ENCODE measurements around the gene QPCTL.

The QPCTL gene

DNA sequence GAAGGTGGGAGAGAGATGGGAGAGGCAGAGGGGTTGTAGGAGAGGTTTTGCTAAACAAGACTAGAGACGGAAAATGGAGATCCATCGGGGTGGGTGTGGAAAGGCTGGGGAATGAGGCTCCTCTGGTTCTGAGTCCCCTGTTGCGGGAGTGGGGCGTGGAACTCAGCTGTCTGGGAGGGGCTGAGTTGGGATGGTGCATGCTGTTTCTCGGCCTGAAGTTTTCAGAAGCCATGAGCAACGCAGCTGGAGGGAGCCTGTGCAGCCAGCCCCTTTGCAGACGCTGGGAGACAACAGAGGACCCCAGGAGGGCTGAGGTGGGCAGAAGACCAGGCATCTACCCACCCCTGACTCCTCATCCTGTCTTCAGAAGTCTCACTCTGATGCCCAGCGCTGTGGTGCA is 31.8 kb upstream of the QPCTL start:
- no peak overlapping the region for H3K18ac ChIP-seq (ENCODE audit: low read length)
- no peak overlapping the region for H4K8ac ChIP-seq (ENCODE audit: low read depth, low read length)
- H2AFZ ChIP-seq (ENCODE audit: insufficient read depth, low read length, poor library complexity) = no peak overlapping the region
- H3K27me3 ChIP-seq (ENCODE audit: insufficient read depth, low read length) = no peaks in the 10 kb centered on the region
- H4K12ac ChIP-seq (ENCODE audit: low read depth, low read length) = no peak overlapping the region
- H4K91ac ChIP-seq (ENCODE audit: low read depth, low read length) = no peak overlapping the region
- no peak overlapping the region for H2BK12ac ChIP-seq (ENCODE audit: low read length)
- H3K14ac ChIP-seq (ENCODE audit: low read length) = no peak overlapping the region
- peak in 1 of 2 donors; percentile 41 for DNase-seq
- no peaks in the 10 kb centered on the region for H3K36me3 ChIP-seq (ENCODE audit: control insufficient read depth in 1 of 2, insufficient read depth in 2 of 2, low read length in 2 of 2)
- no peak overlapping the region for H3K27ac ChIP-seq (ENCODE audit: low read depth, low read length)
- H3K4ac ChIP-seq (ENCODE audit: low read depth, low read length) = no peak overlapping the region
- H2BK5ac ChIP-seq (ENCODE audit: low read depth, low read length, poor library complexity) = no peak overlapping the region
- H3K4me2 ChIP-seq (ENCODE audit: low read length) = no peak overlapping the region
- no peak overlapping the region for H2BK120ac ChIP-seq (ENCODE audit: insufficient read depth, low read length, poor library complexity)
- no peaks in the 10 kb centered on the region for H3K79me2 ChIP-seq (ENCODE audit: control insufficient read depth, insufficient read depth, low read length, poor library complexity)
- H3K9me3 ChIP-seq (ENCODE audit: insufficient read depth, low read depth, low read length) = peaks cover 3% of the 10 kb centered on the region
- H3K4me3 ChIP-seq (ENCODE audit: low read depth, low read length) = no peak overlapping the region
- no peak overlapping the region for H3K9ac ChIP-seq (ENCODE audit: low read length)
- H2AK5ac ChIP-seq (ENCODE audit: low read length) = no peak overlapping the region
- H3K23ac ChIP-seq (ENCODE audit: low read length) = no peak overlapping the region
- peaks cover 0 to 2% of the 10 kb centered on the region in 2 experiments for H3K4me1 ChIP-seq (ENCODE audit: control insufficient read depth in 1 of 2, insufficient read depth in 2 of 2, low read length in 2 of 2)
- no peaks in the 10 kb centered on the region for H3K79me1 ChIP-seq (ENCODE audit: low read length)
- WGBS (ENCODE audit: extremely low coverage, insufficient coverage, insufficient read length) = no CpG with 5 or more reads among the region's 8 CpGs

DNA sequence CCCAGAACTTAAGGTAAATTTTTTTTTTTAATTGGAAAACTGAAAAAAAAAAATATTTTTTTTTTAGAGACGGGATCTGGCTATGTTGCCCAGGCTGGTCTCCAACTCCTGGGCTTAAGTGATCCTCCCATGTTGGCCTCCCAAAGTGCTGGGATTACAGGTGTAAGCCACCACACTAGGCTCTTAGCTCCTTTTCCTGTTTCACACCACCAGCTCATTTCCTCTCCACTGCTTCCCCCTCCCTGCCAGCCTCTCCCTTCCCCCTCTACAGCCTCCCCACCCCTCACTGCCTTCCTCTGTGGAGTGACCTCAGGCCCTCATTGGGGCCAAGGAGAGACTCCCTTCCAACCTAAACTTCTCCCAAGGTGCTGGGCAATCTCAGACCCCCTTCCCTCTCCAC is 28.7 kb upstream of the QPCTL start:
- Histone ChIP-seq H2BK120ac (ENCODE audit: insufficient read depth, low read length, poor library complexity) (no peak overlapping the region), H3K4ac (ENCODE audit: low read depth, low read length) (no peak overlapping the region), H4K8ac (ENCODE audit: low read depth, low read length) (no peak overlapping the region), H3K23ac (ENCODE audit: low read length) (no peak overlapping the region), H2BK5ac (ENCODE audit: low read depth, low read length, poor library complexity) (no peak overlapping the region), H3K4me2 (ENCODE audit: low read length) (no peak overlapping the region), H3K36me3 (ENCODE audit: control insufficient read depth in 1 of 2, insufficient read depth in 2 of 2, low read length in 2 of 2) (no peaks in the 10 kb centered on the region), H3K9ac (ENCODE audit: low read length) (no peak overlapping the region), H3K14ac (ENCODE audit: low read length) (no peak overlapping the region), H3K79me2 (ENCODE audit: control insufficient read depth, insufficient read depth, low read length, poor library complexity) (no peaks in the 10 kb centered on the region), H2AFZ (ENCODE audit: insufficient read depth, low read length, poor library complexity) (no peak overlapping the region), H3K18ac (ENCODE audit: low read length) (no peak overlapping the region), H3K27me3 (ENCODE audit: insufficient read depth, low read length) (peaks cover 7% of the 10 kb centered on the region), H4K91ac (ENCODE audit: low read depth, low read length) (no peak overlapping the region), H3K4me3 (ENCODE audit: low read depth, low read length) (no peak overlapping the region), H2AK5ac (ENCODE audit: low read length) (no peak overlapping the region), H2BK12ac (ENCODE audit: low read length) (no peak overlapping the region), H4K12ac (ENCODE audit: low read depth, low read length) (no peak overlapping the region), H3K27ac (ENCODE audit: low read depth, low read length) (no peak overlapping the region), H3K4me1 (ENCODE audit: control insufficient read depth in 1 of 2, insufficient read depth in 2 of 2, low read length in 2 of 2) (peaks cover 8% of the 10 kb centered on the region in 2 experiments), H3K9me3 (ENCODE audit: insufficient read depth, low read depth, low read length) (peaks cover 3% of the 10 kb centered on the region), H3K79me1 (ENCODE audit: low read length) (no peaks in the 10 kb centered on the region)
- no CpG with 5 or more reads among the region's 1 CpG for WGBS (ENCODE audit: extremely low coverage, insufficient coverage, insufficient read length)
- no peak for DNase-seq

DNA sequence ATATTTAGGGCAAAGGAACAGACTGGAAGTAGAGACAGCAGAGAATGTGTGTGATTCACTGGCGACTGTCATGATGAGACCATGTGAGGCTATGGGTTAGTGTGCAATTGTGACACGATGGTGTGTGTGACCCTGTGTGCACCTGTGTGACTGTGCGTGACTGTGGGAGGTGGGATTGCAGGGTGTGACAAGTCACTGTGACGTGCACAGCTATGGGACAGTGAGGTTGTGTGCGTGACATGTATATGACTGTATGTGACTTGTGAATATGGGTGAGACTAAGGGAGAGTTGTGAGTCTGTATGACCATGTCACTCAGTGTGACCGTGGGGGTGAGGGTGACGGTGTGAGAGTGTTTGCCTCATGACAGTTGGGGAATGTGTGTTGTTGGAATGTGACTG is 27.9 kb upstream of the QPCTL start:
- Histone ChIP-seq H3K36me3 (ENCODE audit: control insufficient read depth in 1 of 2, insufficient read depth in 2 of 2, low read length in 2 of 2) (no peaks in the 10 kb centered on the region), H3K27me3 (ENCODE audit: insufficient read depth, low read length) (peaks cover 10% of the 10 kb centered on the region), H3K18ac (ENCODE audit: low read length) (no peak overlapping the region), H3K79me2 (ENCODE audit: control insufficient read depth, insufficient read depth, low read length, poor library complexity) (no peaks in the 10 kb centered on the region), H3K9ac (ENCODE audit: low read length) (no peak overlapping the region), H3K14ac (ENCODE audit: low read length) (no peak overlapping the region), H2BK12ac (ENCODE audit: low read length) (no peak overlapping the region), H3K4me3 (ENCODE audit: low read depth, low read length) (peak overlapping the region; percentile 25), H2BK5ac (ENCODE audit: low read depth, low read length, poor library complexity) (no peak overlapping the region), H3K4me1 (ENCODE audit: control insufficient read depth in 1 of 2, insufficient read depth in 2 of 2, low read length in 2 of 2) (peaks cover 8 to 12% of the 10 kb centered on the region in 2 experiments), H3K4ac (ENCODE audit: low read depth, low read length) (no peak overlapping the region), H4K12ac (ENCODE audit: low read depth, low read length) (no peak overlapping the region), H3K9me3 (ENCODE audit: insufficient read depth, low read depth, low read length) (peaks cover 3% of the 10 kb centered on the region), H2AFZ (ENCODE audit: insufficient read depth, low read length, poor library complexity) (no peak overlapping the region), H2AK5ac (ENCODE audit: low read length) (no peak overlapping the region), H3K27ac (ENCODE audit: low read depth, low read length) (no peak overlapping the region), H3K4me2 (ENCODE audit: low read length) (no peak overlapping the region), H3K23ac (ENCODE audit: low read length) (peak overlapping the region; percentile 23), H4K8ac (ENCODE audit: low read depth, low read length) (no peak overlapping the region), H4K91ac (ENCODE audit: low read depth, low read length) (no peak overlapping the region), H3K79me1 (ENCODE audit: low read length) (no peaks in the 10 kb centered on the region), H2BK120ac (ENCODE audit: insufficient read depth, low read length, poor library complexity) (no peak overlapping the region)
- DNase-seq = no peak
- no CpG with 5 or more reads among the region's 7 CpGs for WGBS (ENCODE audit: extremely low coverage, insufficient coverage, insufficient read length)

DNA sequence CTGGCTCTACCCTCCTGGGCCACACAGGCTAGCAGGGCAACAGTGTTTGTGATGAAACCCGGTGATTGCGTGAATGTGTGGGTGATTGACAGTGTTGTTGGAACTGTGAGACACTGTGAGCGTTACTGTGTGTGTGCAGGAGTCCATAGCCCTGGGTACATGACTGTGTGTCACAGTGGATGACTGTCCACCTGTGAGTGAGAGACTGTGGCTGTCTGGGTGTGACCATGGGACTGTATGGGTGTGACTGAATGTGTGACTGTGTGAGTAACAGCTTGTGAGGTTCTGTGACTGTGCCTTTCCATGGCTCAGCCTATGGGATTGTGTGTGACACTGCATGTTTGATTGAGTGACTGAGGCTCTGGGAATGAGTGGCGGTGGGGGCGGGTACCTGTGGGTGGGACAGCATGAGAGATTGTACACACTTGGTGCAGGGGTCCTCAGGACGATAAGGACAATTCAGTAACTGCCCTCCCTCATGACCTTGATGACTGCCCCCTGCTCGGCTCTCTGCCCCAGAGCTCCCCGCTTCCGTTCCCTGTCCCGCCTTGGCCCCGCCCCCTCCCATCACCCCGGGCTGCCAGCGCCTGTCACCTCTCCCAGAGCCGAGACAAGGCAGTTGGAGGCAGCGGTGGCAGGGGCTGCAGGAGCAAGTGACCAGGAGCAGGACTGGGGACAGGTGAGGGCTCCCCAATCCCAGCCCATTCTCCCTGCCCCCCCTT is 24.7 kb upstream of the QPCTL start, which contains the start of gene GIPR:
Gene GIPR, plus strand, starts transcription at position 602 of the 722 bp plus-strand sequence. CDS start 1,300 bp downstream, outside the sequence.
- H3K9me3 ChIP-seq (ENCODE audit: insufficient read depth, low read depth, low read length) = peaks cover 8% of the 10 kb centered on the region
- H2AFZ ChIP-seq (ENCODE audit: insufficient read depth, low read length, poor library complexity) = peak within 1 kb of the TSS; percentile 24
- no peak within 1 kb of the TSS for H3K18ac ChIP-seq (ENCODE audit: low read length)
- DNase-seq = peak; percentile 86
- no peaks in the 10 kb centered on the region for H3K36me3 ChIP-seq (ENCODE audit: control insufficient read depth in 1 of 2, insufficient read depth in 2 of 2, low read length in 2 of 2)
- H3K23ac ChIP-seq (ENCODE audit: low read length) = peak within 1 kb of the TSS; percentile 14
- peak within 1 kb of the TSS; percentile 18 for H3K9ac ChIP-seq (ENCODE audit: low read length)
- peaks cover 2% of the 10 kb centered on the region for H3K79me1 ChIP-seq (ENCODE audit: low read length)
- peaks cover 11 to 13% of the 10 kb centered on the region in 2 experiments for H3K4me1 ChIP-seq (ENCODE audit: control insufficient read depth in 1 of 2, insufficient read depth in 2 of 2, low read length in 2 of 2)
- H2AK5ac ChIP-seq (ENCODE audit: low read length) = peak within 1 kb of the TSS; percentile 11
- no peaks in the 10 kb centered on the region for H3K79me2 ChIP-seq (ENCODE audit: control insufficient read depth, insufficient read depth, low read length, poor library complexity)
- no peak within 1 kb of the TSS for H3K4me3 ChIP-seq (ENCODE audit: low read depth, low read length)
- H3K4me2 ChIP-seq (ENCODE audit: low read length) = peak within 1 kb of the TSS; percentile 44
- no peak within 1 kb of the TSS for H2BK12ac ChIP-seq (ENCODE audit: low read length)
- peak within 1 kb of the TSS; percentile 11 for H4K8ac ChIP-seq (ENCODE audit: low read depth, low read length)
- no peak within 1 kb of the TSS for H3K4ac ChIP-seq (ENCODE audit: low read depth, low read length)
- no peak within 1 kb of the TSS for H4K12ac ChIP-seq (ENCODE audit: low read depth, low read length)
- no peak within 1 kb of the TSS for H3K27ac ChIP-seq (ENCODE audit: low read depth, low read length)
- no peak within 1 kb of the TSS for H2BK5ac ChIP-seq (ENCODE audit: low read depth, low read length, poor library complexity)
- no peak within 1 kb of the TSS for H4K91ac ChIP-seq (ENCODE audit: low read depth, low read length)
- no peak within 1 kb of the TSS for H2BK120ac ChIP-seq (ENCODE audit: insufficient read depth, low read length, poor library complexity)
- peaks cover 16% of the 10 kb centered on the region for H3K27me3 ChIP-seq (ENCODE audit: insufficient read depth, low read length)
- WGBS (ENCODE audit: extremely low coverage, insufficient coverage, insufficient read length) = no CpG with 5 or more reads among the region's 15 CpGs
- H3K14ac ChIP-seq (ENCODE audit: low read length) = no peak within 1 kb of the TSS

Measured in trophoblast cell (in vitro differentiated cells and primary cell).